Activated CD4-positive, alpha-beta T cell treated with anti-CD3 and anti-CD28 coated beads, Interleukin-2, amount 50 U/mL, for 48 hours (primary cell): ENCODE measurements around the gene SSX2IP.
"Not testable (repeated sequence)": the region's sequence is repeated elsewhere in the genome, so short reads cannot be mapped to it uniquely, and the experiment has no call there.

ENCODE experiments used
- DNase-seq, 2 experiments: peaks; one replicate each; pipeline ENCODE4 v3.0.0-alpha.2; 2020

SSX2IP gene, protein sequence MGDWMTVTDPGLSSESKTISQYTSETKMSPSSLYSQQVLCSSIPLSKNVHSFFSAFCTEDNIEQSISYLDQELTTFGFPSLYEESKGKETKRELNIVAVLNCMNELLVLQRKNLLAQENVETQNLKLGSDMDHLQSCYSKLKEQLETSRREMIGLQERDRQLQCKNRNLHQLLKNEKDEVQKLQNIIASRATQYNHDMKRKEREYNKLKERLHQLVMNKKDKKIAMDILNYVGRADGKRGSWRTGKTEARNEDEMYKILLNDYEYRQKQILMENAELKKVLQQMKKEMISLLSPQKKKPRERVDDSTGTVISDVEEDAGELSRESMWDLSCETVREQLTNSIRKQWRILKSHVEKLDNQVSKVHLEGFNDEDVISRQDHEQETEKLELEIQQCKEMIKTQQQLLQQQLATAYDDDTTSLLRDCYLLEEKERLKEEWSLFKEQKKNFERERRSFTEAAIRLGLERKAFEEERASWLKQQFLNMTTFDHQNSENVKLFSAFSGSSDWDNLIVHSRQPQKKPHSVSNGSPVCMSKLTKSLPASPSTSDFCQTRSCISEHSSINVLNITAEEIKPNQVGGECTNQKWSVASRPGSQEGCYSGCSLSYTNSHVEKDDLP

DNA sequence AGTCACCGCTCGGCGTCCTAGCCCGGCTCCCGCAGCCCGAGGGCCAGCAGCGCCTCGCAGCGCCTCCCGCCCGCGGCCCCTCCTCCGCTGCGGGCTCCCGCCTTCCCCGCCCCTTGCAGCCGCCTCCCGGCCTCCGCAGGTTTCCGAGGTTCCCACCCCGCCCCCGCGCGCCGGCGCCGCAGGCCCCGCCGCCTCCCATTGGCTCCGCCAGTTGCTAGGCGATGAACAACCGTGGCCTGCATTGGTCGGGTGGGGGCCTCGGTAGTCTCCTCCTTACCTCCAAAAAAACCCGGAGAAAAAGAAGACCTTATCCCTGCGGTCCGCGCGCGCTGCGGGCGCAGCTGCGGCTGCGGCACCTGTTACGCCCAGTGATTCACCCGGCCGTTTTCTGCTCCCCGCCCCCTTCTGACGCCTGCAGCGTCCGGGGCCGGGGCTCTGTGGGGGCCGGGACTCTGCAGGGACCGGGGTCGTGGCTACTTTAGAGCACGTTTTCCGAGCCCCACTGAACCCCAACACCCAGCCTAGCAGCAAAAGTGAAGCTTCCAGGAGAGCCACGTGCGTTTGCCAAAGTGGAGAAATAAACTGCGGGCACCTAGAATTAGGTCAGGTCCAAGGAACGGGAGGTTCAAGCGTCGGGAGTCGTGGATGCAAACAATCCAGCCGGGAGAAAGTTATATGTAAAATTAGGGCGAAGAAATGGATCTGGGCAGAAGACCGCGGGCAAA is at the start of gene SSX2IP:
Gene SSX2IP, minus strand, starts transcription at position 65 of the 725 bp plus-strand sequence. CDS start 19,242 bp downstream, outside the sequence.
- peak; percentile 100 for DNase-seq

DNA sequence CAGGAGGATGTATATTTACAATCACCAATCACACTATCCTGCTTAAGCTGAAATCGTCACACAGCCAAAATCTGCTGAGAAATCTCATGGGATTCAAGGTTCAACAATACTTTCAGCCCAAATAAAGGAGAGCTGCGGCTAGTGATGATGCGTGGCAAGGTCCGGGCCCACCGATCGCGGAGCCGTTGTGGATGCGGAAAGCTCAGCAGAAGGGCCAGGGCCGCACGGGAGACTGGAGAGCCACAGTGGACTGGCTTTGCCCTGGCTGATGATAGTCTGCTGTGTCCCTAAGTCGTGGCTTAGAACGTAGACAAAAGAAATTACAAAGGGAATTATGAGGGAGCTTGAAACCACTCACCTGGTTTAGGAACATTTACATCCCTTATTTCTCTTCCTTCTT is 48.0 kb upstream of the SSX2IP start:
- no peak for DNase-seq

DNA sequence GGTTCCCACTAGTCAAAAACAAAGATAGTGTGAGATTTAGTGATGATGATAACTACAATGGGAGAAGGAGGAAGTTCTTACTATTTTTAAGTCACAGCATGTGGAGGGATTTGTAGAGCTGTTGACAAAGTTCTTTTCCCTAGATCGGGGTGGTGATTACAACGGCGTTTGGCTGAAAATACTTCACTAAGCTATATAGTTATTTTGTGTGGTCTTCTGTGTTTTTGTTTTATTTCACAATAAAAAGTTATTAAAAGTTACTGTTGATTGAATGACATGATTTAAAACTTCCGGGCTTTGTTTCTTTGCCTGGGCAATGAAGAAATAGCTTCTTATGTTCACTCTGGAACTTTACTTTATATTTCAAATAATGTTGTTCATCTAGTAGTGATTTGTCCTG is 47.3 kb upstream of the SSX2IP start:
- no peak for DNase-seq

DNA sequence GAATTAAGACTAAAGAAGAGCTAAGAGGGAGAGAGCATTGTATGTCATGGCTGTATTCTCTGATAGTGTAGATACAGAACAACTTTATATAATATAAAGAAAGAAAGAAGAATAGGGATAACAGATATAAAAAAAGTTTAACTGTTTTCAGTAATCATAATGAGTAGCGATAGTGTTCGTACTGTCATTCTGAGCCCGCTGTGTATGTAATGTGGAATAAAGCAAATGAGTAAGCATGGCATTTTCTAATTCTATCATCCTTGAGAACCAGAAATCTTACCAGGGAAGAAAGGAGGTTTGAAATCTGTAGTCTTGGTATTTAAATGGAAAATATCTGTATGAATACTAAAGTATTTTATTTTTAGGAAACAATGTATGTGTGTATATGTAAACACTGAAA is 46.7 kb upstream of the SSX2IP start:
- no peak for DNase-seq

DNA sequence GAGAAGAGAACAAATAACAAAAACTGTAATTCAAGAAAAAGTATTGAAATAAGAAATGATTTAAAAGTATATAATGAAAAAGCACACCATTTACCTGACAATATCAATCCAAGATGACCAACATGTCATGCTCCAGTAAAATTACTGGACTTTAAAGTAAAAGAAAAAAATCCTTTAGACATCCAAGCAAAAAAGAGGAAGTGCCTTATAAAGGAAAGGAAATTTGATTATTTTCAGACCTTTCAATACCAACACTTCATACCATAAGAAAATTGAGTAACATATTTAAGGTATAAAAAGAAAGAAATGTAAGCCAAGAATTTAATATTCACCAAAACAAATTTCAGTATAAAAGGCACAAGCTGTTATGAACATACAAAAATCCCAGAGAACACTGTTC is 46.2 kb upstream of the SSX2IP start:
- DNase-seq = no peak

DNA sequence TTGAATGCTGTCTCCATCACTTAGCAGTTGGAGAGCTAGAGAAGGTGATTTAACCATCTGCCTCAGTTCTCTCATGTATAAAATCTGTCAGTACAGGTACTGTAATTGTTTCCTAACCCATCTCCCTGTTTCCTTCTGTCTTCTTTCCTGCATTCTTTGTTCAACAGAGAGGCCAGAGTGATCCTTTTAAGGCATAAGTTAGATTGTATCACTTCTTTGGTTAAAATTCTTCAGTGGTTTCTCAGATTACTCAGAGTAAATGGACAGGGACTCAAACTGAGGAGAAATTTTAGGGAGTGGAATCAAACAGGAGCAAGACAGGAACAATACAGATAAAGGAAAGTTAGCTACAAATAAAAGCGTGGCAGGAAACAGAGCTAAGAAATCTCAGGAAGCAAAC is 45.2 kb upstream of the SSX2IP start:
- no peak for DNase-seq

DNA sequence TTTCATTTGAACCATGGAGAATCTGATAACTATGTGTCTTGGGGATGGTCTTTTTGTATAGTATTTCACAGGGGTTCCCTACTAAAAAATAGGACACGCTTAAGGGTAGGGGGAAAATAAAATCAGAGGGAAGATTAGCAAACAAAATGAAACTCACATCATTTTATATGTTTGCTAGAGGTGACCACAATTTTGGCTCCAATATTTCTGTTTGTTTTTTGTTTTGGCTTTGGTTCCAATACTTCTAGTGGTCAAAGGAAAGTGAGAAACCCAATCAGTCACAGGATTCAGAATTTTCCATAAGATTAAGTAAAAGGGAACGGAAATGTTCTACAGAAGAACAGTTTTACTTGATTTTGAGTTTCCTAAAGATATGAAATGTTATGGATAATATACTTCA is 42.3 kb upstream of the SSX2IP start:
- no peak for DNase-seq

DNA sequence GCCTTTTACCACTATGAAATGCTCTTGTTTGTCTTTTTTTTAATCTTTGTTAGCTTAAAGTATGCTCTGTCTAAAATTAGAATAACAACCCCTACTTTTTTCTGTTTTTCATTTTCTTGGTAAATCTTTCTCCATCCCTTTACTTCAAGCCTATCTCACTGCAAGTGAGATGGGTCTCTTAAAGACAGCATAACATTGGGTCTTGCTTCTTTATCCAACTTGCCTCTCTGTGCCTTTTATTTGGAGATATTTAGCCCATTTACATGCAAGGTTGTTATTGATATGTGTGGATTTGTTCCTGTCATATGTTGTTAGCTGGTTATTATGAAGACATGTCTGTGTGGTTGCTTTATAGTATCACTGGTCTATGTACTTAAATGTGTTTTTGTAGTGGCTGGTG is 41.3 kb upstream of the SSX2IP start:
- DNase-seq = no peak

DNA sequence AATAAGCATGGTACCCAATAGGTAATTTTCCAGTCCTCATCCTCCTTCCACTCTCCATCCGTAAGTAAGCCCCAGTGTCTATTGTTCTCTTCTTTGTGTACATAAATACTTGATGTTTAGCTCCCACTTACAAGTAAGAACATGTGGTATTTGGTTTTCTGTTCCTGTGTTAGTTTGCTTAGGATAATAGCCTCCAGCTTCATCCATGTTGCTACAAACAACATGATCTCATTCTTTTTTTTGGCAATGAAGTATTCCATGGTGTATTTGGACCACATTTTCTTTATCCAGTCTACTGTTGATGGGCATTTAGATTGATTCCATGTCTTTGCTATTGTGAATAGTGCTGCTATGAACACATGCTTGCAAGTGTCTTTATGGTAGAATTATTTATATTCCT is 37.5 kb upstream of the SSX2IP start:
- DNase-seq = not testable (repeated sequence)

DNA sequence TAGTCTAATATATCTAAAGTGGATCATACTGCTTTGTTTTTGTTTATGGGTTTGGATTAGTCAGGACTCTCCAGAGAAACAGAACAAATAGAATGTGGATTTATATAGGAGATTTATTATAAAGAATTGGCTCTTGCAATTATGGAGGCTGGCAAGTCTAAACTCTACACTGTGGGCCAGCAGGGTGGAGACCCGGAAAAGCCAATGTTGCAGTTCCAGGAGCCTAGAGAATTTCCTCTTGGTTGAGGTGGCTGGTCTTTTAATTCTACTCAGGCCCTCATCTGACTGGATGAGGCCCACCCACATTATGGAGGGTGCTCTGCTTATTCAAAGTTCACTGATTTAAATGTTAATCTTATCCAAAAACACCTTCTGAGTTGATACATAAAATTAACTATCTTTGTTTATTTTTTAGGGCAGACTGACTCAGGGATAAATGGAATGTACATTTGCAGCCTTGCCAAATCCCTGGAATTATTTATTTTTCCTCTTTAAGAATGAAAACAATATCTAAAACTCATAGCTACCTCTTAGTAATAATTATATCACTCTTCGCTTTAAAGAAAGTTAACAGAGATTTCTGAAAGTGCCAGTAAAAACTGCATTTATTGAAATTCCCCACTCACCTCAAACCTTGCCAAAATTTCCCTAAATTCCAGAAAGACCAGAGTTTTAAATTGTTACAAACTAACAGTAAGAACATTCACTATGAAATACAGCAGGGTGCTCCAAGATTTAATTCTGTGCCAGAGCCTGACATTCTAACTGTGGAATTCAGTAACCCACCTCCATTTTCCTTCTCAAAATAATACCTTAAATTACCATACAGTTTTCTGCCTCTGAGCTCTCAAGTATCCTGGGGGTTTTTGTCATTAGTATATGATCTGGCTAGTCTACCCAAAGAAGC is 36.6 kb upstream of the SSX2IP start:
- no peak for DNase-seq

DNA sequence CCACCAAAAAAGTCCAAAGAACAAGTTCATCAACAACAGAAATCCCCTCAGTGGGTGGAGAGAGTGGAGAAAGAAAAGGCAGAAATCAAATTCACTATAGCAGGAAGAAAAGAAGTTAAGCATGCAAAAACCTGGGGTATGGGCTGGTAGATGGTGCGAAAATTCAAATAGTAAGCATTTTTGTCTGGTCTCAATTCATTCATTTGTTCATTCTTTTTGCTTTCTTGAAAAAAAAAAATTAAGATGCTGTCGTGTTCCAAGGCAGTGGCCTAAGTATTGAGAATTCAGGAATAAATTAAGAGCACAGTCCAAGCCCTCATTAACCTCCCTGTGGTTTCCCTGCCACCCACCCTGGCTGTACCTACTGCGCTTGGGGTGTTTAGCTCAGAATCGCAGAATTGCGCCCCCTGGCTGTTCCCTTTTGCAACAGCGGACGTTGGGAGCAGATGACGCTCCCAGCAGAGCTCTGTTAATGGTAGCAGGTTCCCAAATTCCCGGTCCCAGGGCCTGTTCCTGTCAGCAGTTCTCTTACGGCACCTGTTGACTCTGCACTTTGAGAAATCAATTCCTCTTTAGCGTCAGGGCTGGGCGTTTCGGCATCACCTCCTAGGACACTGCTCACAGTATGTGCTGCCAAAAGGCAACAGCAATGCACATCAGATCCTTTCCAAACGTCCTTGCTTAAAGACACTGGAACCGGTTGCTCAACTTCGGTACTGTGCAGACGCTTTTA is 34.0 kb upstream of the SSX2IP start:
- peak; percentile 54 to 65 for DNase-seq

DNA sequence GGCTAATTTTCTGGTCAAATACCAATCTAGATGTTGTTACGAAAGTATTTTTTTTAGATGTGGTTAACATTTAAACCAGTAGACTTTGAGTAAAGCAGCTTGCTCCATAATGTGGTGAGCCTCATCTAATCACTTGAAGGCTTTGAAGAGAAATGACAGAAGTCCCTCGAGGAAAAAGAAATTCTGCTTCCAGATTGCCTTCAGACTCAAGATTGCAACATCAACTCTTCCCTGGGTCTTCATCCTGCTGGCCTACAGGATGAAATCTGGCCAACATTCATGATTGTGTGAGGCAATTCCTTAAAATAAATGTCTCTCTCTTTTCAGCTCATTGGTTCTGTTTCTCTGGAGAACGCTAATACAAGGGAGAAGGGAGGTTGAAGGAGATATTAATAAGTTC is 32.5 kb upstream of the SSX2IP start:
- no peak for DNase-seq

DNA sequence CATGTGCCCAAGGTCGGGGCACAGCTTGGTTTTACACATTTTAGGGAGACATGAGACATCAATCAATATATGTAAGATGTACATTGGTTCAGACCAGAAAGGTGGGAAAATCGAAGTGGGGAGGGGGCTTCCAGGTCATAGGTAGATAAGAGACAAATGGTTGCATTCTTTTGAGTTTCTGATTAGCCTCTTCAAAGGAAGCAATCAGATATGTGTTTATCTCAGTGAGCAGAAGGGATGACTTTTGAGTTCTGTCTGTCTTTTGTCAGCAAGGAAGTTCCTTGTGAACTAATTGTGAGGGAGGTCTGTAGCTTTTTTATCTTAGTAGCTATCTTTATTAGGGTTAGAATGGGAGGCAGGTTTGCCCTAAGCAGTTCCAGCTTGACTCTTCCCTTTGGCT is 31.6 kb upstream of the SSX2IP start:
- not testable (repeated sequence) for DNase-seq

DNA sequence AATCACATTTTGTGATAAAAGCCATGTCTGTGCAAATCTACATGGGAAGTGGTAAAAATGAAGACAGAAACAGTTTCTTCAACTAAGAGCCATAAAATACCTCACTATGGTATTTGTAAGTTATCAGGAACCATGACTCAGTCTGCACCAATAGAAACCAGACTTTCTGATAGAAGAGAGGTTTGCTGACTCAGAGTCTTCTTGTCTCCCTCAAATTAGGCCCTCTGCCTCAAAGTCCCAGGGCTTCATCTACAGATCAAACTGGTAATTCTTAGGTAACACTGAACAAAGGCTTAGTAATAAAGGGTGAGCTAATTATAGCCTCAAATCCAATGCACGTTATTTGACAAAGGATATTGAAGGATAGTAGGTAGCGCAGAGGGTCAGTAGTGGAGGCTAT is 30.9 kb upstream of the SSX2IP start:
- DNase-seq = no peak

DNA sequence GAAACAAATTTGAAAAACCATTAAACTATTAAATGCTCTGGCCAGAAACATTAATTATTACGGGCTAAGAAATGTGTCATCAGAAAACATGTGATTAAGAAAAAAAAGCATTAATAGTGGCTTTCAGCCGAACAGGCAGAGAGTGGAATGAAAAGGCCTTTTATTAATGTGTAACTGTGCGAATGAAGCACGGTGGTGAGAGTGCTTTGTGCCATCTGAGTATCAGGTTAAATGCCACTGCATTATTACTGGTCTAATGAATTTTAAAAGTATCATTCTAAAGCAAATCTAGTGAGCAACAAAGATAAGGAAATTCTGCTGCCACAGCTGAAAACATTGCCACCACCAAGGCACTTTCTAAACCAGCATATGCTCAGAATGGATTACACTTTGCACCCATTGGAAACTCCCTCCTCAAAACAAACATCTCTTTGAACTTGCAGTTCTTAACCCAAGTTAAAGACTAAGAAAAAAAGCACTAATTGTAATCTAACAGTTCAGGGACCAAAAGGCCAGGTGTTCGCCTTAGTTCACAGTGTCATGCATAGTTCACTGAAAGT is 30.0 kb upstream of the SSX2IP start:
- DNase-seq = no peak

DNA sequence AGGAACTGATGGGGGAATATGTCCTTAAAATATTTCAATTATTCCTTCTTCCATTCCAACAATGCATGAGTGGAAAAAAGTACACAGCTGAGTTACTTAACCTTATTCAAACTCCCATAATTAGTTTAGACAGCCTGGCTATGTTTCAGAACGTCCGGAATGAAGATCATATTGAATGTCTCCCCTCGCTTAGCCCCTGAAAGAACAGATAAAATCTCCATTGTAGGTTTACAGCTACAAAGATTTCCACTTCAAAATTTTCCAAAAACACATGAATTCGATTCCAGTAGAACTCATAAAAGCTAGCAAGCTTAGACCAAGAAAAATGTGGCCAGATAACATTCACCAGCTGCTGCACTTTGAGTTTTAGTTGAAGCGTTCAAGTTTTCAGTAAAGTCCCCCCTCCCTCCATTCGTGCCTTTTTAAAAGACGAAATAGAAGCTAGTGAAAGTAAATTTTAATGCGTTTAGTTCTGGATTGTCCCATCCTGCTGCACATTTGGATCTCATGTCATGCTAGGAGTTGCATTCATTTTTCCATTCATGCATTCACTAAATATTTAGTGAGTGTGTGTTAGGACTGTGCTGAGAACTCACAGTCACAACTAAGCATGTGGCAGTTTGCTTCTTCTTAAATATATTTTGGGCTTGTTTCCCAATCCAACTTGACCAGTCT is 29.4 kb upstream of the SSX2IP start:
- DNase-seq = no peak

DNA sequence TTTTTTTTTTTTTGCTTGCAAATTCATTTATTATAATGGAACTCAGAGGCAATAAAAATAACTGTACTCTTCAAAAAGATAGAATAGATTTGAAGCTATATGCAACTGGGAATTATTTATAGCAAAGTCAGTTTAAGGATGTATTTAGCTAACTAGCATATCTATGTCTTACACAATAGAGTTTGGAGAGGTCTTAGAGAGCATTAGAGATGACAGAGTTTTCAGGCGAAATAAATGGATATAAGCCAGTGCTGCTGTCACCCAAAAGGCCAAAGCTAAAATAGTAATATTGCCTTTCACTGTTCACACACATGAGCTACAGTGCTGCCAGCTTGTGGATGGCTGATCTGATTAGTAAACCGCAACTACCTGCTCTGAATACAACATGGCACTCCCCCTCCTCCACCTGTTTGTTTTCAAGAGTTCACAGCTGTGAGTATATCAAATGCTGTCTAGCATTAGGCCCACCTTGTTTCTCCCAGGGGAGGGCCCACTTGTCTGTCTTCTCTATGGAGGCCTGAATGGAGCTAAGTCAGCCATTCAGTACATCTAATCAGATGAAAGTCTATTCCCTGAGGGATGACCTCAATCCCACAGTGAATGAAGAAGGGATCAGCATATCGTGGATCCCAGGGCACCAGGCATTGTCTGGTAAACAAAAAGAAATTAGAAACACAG is 25.2 kb upstream of the SSX2IP start:
- no peak for DNase-seq

DNA sequence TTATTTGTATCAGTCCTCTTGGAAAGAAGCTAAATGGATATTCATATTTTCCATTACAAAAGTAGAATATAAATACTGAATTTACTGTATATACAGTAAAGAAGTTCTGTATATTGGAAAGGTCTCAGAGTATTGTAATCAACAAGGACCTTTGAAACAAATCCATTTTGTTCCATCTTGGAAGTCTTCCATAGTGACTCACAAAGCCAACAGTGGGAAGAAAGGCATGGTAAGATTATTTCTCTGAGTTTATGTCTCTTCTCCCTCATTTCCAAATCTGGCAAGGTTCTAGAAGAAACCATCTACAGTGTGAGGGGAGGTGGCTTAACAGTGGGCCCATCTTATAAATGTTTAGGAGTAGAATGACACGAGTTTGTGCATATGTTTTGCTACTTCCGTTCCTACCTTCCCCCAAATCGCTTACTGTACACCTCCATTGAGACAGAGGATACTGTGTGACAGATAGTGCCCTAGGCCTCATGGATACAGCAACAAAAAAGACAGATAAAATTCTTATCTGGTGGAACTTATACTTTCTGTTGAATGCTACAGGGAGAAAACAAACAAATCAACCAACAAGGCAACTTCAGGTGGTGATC is 22.1 kb upstream of the SSX2IP start:
- DNase-seq = no peak

DNA sequence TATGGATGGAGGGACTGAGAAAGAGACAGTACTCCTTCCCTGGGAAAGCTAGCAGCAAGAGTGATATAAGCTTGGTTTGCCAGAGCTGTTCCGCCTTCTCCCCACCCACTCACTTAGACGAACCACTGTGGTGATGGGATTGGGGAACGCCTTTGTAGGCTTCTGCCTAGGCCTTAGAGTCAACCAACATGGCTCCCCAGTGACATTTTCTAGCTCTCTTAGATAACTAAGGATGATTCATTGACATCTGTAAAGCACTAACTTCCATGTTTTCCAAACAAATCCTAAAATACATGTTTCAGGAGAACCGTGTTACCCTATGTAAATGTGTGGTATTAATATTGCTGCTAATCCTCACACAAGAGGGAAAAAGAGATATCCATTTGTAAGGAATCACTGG is 21.6 kb upstream of the SSX2IP start:
- DNase-seq = no peak

DNA sequence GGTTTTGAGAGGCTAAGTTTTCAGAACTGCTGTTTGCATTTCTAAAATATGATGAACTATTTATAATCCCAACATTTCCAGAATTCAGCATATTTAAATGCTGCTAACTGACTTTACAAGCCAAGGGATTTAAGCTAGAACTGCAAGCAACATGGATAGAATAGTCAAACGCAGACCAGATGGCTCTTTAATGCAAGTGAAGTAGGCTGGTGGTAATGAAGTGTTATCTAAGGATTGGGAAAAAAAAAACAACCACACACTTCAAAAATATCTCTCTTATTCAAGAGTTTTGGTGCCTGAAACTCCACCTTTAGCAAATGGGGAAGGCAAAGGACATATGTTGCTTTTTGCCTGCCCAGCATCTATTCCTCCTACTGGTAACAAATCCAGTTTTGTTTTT is 20.9 kb upstream of the SSX2IP start:
- no peak for DNase-seq
